AG04450 (cell line): ENCODE data around the gene DCAF8L2. TPM values are rescaled to one million over a fixed set of nuclear protein-coding genes. Genes with fewer than 3 reads are reported as not detected.
"Not testable (repeated sequence)": the region's sequence is repeated elsewhere in the genome, so short reads cannot be mapped to it uniquely, and the experiment has no call there.

Source experiments
- CTCF ChIA-PET: fragments of 300-600, 350-600 bp; formaldehyde crosslinking; extraction: SDS; loops from one replicate; lab custom pipeline; 2022; ENCODE audit warnings: antibody characterized with exemption, inconsistent platforms; lab: Charles Lee
- POLR2A ChIA-PET: fragments of 350-600 bp; formaldehyde crosslinking; extraction: SDS; loops from one replicate; lab custom pipeline; 2021; ENCODE audit warnings: antibody characterized with exemption, inconsistent platforms; lab: Yijun Ruan, JAX
- DNase-seq: peaks from one replicate; pipeline ENCODE4 v3.0.0-alpha.2; 2011; ENCODE audit warnings: low read depth, low spot score
- H3K27ac ChIP-seq: one replicate; pipeline ENCODE4 v1.5.1; 2012; ENCODE audit warnings: low read depth, low read length, control low read depth
- H3K27me3 ChIP-seq: one replicate; pipeline ENCODE4 v1.6.0; 2012; ENCODE audit warnings: low read length; ENCODE audit not compliant: control insufficient read depth, insufficient read depth
- H3K4me3 ChIP-seq: 2 replicates; pipeline ENCODE4 v1.5.1; 2011; ENCODE audit warnings: mild to moderate bottlenecking, low read depth, low read length, control low read depth
- H3K9me3 ChIP-seq: 2 replicates; pipeline ENCODE4 v1.5.1; 2012; ENCODE audit warnings: low read length; ENCODE audit not compliant: control insufficient read depth, insufficient read depth
- polyA plus RNA-seq: library from polyadenylated mRNA; depleted of rRNA; stranded (reverse); fragments of >200 nt; gene quantifications from 2 replicates; pipeline ENCODE4 v1.2.3, GENCODE V29; 2011
- TF ChIP-seq, protein P1 (sequence below): IDR thresholded peaks from 2 replicates; pipeline ENCODE4 v1.5.1; 2011; ENCODE audit warnings: low read depth, low read length, control low read depth, inconsistent platforms

DCAF8L2 gene
- polyA plus RNA-seq, 1 experiment = not detected

DNA sequence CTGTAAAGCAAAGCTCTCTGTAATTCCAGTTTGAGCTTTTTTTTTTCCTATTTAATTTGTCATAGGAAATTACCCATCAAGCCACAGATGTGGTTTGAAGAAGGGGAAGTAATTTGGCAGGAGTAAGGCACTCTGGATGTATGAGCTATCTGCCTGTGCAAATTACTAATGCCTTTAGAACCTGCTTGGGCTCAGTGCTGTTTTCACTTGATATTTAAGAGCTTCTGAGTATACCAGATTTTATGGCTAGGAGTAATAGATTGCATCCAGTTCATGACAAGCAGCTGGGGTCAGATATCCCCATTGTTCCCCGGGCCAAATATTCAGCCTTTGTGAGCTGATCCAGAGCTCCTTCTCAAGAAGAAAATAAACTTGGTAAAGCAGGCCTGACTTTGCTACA lies 89.1 kb downstream of the DCAF8L2 start:
- Histone ChIP-seq H3K9me3 (no peaks in the 10 kb centered on the region), H3K4me3 (no peak overlapping the region), H3K27ac (no peak overlapping the region), H3K27me3 (no peaks in the 10 kb centered on the region)
- TF ChIP-seq, protein P1, sequence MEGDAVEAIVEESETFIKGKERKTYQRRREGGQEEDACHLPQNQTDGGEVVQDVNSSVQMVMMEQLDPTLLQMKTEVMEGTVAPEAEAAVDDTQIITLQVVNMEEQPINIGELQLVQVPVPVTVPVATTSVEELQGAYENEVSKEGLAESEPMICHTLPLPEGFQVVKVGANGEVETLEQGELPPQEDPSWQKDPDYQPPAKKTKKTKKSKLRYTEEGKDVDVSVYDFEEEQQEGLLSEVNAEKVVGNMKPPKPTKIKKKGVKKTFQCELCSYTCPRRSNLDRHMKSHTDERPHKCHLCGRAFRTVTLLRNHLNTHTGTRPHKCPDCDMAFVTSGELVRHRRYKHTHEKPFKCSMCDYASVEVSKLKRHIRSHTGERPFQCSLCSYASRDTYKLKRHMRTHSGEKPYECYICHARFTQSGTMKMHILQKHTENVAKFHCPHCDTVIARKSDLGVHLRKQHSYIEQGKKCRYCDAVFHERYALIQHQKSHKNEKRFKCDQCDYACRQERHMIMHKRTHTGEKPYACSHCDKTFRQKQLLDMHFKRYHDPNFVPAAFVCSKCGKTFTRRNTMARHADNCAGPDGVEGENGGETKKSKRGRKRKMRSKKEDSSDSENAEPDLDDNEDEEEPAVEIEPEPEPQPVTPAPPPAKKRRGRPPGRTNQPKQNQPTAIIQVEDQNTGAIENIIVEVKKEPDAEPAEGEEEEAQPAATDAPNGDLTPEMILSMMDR = no peak
- POLR2A ChIA-PET = no interaction called here
- no peak for DNase-seq
- CTCF ChIA-PET = interaction anchor here (0.7 kb wide), 1 partner anchor 1114 kb away, joined by 3 read pairs; no protein-coding TSS in a partner anchor

DNA sequence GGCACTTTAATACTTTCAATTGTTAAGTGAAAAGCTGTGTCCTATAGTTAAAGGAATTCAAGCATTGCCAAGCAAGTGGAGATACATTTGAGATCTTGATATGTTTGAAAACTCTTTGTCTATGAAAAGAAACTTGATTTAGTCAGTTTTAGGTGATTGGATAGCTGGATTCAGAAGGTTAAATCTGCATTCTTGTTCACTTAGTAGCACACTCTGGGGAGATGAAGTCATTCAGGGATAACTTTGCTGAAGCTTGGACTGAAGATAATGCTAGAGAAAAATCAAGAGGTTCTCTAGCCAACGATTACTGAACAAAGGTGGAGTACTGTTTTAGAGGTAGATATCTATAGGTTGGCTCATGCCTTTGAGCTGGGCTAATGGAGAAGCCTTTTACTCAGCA lies 90.6 kb downstream of the DCAF8L2 start:
- TF ChIP-seq, protein P1 = no peak
- POLR2A ChIA-PET = no interaction called here
- DNase-seq = peak; percentile 4
- H3K4me3 ChIP-seq = no peak overlapping the region
- H3K27ac ChIP-seq = no peak overlapping the region
- H3K27me3 ChIP-seq = no peaks in the 10 kb centered on the region
- H3K9me3 ChIP-seq = no peaks in the 10 kb centered on the region
- CTCF ChIA-PET = no interaction called here

DNA sequence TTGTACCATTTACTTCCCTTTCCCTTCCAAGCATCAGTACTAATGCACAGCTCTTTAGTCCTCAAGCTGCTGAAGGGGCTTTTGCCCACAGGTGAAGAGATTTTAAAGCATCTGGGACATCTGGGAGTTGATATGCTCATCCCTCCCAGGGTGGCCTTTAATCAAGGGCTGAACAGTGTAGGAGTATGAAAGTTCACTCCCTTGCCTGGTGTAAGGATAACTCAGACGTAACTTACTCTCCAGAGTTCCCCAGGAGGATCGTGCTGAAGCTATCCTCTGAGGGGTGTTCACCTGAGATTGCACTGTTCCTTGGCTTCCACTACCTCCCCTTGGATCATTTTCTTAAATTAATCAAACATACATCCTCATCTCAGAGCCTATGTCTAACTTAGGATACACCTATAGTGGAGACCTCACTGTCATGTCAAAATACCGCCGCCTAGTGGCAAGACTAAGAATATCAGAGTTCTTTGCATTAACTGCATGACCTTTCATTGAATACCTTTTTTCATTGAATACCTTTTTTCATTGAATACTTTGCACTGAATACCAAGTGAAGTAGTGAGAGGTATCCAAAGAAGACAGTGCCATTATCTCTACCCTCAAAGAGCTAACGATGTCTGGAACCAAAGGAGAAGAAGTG lies 93.5 kb downstream of the DCAF8L2 start:
- H3K4me3 ChIP-seq, H3K27me3 ChIP-seq, H3K27ac ChIP-seq, H3K9me3 ChIP-seq, POLR2A ChIA-PET, CTCF ChIA-PET, DNase-seq: not testable (repeated sequence)
- TF ChIP-seq, protein P1 = peak; percentile 42

DNA sequence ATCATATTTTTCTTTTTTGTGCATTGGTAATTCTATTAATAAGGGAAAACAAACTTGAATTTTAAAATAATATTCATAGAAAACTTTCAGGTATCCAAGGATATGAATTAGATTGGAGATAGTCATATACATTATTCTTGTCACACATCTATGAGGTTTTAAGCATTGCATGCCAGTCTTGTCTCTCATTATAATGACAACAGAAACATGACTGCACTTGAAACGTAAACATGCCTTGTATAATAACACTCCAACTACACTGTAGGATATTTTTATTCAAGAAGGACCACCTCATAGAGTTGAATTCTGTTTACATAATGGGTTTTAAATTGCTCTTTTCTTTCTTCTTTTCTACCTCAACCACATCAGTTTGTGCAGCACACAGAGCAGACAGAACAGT lies 104.5 kb downstream of the DCAF8L2 start:
- Histone ChIP-seq H3K4me3 (no peak overlapping the region), H3K27ac (no peak overlapping the region), H3K9me3 (no peaks in the 10 kb centered on the region), H3K27me3 (no peaks in the 10 kb centered on the region)
- CTCF ChIA-PET = no interaction called here
- POLR2A ChIA-PET = no interaction called here
- DNase-seq = no peak
- TF ChIP-seq, protein P1 = no peak

DNA sequence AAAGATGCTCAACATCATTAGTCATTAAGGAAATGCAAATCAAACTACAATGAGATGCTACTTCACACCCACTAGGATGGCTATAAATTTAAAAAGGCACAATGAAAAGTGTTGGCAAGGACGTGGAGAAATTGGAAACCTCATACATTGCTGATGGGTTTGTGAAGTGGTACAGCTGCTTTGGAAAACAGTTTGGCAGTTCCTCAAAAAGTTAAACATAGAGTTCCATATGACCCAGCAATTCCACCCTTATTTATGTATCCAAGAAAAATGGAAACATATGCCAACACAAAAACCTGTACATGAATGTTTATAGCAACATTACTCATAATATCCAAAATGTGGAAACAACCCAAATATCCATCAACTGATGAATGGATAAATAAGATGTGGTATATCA lies 116.4 kb downstream of the DCAF8L2 start:
- DNase-seq = no peak
- TF ChIP-seq, protein P1 = no peak

More for the DNA sequence above, 116.4 kb downstream of the DCAF8L2 start:
- Histone ChIP-seq H3K9me3 (no peaks in the 10 kb centered on the region), H3K27me3 (no peaks in the 10 kb centered on the region), H3K27ac (no peak overlapping the region), H3K4me3 (no peak overlapping the region)
- ChIA-PET POLR2A (no interaction called here), CTCF (no interaction called here)
